HG02798 (cell line): ENCODE results near the gene YAP1.

Source experiments
- ATAC-seq: cut with Tn5 transposase; IDR thresholded peaks from one replicate; pipeline ENCODE4 v1.9.1; 2021; ENCODE audit warnings: mild to moderate bottlenecking; ENCODE audit not compliant: unreplicated experiment, poor library complexity

YAP1 gene

DNA sequence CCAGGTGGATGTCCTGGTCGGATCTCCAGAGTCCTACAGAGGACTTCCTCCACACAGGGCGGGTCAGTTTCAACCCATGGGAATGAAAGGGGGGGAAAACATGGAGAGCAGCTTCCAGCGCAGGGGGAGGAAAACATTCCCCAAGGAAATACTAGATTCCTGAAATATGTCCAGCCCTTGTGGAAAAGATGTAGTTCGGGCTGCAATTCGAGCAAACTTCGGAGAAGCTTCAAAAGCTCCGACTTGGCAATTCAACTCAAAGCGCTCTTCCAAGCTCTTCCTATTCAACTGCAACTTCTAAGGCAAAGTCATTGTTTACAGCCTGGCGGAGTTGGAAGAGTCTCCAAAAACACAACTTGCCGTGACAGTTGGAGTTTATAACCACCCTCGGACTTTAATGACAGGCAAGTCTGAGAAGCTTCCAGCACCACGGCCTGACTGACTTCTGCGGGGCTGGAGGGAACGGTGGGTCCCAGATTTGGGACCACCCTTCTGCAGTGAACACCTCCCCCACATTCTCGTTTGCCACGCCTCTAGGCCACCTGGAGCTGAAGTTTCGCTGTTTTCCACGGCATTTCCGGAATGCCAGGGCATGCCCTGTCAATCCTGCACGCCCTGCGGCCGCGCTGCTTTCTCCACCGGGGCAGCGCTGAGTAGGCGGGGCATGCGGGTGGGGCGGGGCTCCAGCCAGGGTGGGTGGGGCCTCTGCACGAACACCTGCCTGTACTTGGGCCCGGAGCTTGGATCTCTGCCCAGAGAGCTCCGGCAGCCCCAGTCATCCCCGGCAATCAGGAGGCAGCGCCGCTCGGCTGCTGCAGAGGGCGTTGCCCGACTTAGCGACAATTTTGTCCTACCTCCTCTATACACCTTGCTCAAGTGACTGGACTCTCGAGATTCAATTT, 158.1 kb downstream of the YAP1 start:
- ATAC-seq, result peak; percentile 79

DNA sequence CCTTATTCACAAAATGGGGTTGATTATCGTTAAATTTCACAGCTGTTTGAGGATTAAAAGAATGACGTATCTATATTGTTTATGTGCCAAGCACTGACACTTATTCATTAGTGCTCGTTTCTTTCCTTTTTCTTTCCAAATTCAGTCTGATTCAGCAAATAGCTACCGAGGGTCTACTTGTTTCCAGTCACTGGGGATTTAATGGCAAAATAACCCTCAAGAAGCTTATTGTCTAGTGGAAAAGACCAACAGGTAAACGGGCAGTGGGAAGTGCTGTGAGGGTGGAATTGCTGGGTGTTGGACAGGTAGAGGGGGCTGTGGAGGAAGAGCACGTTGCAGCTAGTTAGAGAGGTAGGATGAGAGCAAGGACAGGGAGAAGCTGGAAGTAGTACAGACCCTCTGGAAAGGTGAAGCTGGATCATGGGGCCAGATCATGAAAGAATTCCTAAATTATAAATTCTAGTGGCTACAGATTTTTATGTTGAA, 158.8 kb downstream of the YAP1 start:
- ATAC-seq, result no peak

DNA sequence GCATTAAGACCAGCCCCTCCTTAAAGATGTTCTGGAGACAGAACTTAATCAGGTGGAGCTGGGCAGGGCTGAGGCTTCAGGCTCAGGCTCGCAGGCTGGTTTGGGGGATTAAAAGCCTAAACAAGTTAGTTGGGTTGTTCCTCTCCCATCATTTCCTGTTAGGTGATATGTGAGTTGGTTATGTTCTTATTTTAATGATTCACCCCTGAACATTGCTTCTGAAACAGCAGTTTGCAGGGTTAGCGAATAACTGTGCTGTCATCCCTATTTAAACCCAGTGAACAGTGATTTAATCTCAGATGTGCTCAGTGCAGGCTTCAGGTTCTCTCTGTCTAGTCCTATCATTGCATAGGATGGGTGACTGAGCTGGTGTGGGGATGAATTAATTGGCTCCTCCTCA, 159.7 kb downstream of the YAP1 start:
- ATAC-seq, result no peak

DNA sequence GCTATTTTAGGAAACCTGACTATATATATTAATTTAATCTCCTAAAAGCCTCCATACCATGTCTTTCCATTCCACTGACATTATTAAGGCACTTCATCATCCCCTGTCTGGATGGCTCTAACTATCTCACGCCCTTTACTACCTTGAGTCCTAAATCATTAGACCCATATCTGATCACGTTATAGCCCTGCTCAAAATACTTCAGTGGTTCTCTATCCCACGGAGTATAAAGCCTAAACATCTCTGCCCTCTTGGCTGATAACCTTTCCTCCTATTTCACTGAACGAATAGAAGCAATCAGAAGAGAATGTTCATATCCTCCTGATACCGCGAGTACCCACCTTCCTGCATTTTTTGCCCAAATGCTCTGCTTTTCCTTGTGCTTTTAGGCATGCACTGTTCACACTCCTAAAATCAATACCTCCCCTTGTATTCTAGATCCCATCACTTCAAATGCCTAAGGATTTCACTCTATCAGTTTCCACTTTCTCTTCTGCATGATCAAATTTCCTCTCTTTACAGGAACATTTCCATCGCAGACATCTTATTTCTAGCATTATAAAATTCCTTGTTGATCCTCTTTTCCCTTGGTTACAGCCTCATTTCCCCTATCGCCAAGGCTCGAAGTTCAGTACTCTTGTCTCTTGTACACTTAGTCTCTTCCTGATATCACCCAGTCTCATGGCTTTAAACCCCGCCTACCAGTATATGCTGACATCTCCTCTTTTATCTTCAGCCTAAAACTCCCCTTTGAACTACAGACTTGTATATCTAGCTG, 162.0 kb downstream of the YAP1 start:
- ATAC-seq, result no peak

GRCh38 chr11:102274628-102275027, 164.4 kb downstream of the YAP1 start:
- ATAC-seq, result no peak

DNA sequence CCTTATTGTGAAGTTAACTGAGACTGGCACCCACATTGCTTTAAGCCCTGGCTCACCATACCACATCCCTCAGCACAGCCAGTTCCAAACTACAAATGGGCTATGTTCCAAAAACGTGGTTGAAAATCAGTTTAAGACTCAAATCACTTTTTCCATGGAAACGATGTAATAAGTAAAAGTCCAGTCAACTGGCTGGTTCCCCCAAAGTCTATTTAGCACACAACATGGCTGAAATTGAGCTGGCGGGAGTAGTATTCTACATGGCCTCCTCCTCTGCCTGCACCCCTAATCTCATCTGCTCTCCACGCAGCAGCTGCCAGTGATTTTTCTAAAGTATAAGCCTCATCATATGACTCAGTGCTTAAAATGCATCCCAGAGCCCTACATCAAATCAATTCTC, 166.1 kb downstream of the YAP1 start:
- ATAC-seq, result no peak

- ATAC-seq, result no peak
These were observed 166.5 kb downstream of the YAP1 start for GRCh38 chr11:102276783-102277182.

DNA sequence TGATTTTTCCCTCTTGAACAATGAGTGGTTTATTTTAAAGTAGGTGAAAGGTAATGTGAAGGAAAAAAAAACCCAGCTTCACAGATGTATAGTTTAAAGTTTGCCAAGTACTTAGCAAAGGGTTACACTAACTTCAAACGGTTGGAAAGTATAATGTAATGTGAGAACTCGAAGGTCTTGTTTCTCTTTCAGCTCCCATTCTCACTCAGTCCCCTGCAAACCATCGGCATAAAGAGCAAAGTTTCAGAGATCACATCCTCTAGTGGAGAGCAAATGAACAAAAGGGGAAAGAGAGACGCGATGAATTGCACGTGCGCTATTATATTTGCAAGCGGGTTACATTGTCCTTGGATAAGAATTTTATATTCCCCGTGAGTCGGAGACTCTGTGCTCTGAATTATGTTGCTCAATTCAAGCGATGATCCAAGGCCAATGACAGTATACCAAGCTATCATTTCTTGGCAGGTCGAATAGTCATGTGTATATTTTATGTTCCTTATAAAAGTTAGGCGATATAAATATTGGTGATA, 169.5 kb downstream of the YAP1 start:
- ATAC-seq, result peak; percentile 85

DNA sequence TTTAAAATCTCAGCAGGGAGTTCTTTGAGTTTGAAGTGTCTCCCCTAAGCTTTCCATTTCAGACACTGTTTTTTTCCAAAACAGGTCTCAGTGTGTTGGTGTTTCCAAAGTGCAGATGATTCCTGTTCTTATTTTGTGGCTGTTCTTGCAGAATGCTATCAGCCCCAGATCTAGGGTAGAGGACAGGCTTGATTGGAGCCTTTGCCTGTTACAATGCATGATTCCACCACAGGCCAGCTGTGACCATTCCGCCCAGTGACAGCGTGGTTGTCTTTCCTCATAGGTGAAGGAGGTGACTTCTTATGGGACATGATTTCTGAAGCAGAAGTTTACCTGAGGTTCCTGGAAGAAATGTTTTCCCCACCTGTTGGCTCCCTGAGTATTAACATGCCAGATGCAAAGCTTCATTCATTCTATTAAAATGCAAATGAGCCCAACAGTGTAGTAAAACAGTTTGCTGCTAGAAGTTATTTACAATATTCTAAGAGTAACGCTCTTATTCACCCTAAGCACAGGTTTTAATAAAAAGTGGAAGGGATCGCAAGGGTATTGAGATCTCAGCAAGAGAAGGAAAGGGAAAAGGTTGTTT, 170.1 kb downstream of the YAP1 start:
- ATAC-seq, result no peak
